Gastrocnemius medialis (tissue), 4 donors: Measurements from ENCODE around the gene KDM1A.

Source experiments
- CTCF ChIP-seq, 5 experiments: fragments of 450-650 bp in 3 of 5; fragments of 200-600 bp in 2 of 5; sonication (generic) in 2 of 5; IDR thresholded peaks in 4 of 5; conservative IDR thresholded peaks in 1 of 5; 1 replicate in 4 of 5; 2 replicates in 1 of 5; pipeline ENCODE4 v1.5.1; 2016 to 2019; ENCODE audit warnings: antibody characterized with exemption in 5 of 5, mild to moderate bottlenecking in 3 of 5, moderate library complexity in 3 of 5
- POLR2A ChIP-seq, 2 donors: fragments of 450-650 bp; IDR thresholded peaks; one replicate each; pipeline ENCODE4 v1.6.1; 2017; ENCODE audit warnings: antibody characterized with exemption in 2 of 2, mild to moderate bottlenecking in 2 of 2, moderate library complexity in 2 of 2

GRCh38 chr1:22978299-22978698 is 41.0 kb upstream of the KDM1A start:
- no peak for TF ChIP-seq CTCF (IDR thresholded peaks at IDR 0.05 in 4 of 5, conservative IDR thresholded peaks at IDR 0.05 in 1 of 5)
- no peak for TF ChIP-seq POLR2A (IDR thresholded peaks at IDR 0.05)
